ENCODE results near the gene PTPA. TPM values are rescaled to one million over a fixed set of nuclear protein-coding genes. Genes with fewer than 3 reads are reported as not detected.
A peak's percentile ranks its signal among the peaks of the same experiment; 100 is the strongest.

The PTPA gene
- total RNA-seq, 5 donors from 2014 or later (not counting 1 experiment from before 2014, with no cell fraction given), result 51.3 to 71.5 (median 65.5) TPM

DNA sequence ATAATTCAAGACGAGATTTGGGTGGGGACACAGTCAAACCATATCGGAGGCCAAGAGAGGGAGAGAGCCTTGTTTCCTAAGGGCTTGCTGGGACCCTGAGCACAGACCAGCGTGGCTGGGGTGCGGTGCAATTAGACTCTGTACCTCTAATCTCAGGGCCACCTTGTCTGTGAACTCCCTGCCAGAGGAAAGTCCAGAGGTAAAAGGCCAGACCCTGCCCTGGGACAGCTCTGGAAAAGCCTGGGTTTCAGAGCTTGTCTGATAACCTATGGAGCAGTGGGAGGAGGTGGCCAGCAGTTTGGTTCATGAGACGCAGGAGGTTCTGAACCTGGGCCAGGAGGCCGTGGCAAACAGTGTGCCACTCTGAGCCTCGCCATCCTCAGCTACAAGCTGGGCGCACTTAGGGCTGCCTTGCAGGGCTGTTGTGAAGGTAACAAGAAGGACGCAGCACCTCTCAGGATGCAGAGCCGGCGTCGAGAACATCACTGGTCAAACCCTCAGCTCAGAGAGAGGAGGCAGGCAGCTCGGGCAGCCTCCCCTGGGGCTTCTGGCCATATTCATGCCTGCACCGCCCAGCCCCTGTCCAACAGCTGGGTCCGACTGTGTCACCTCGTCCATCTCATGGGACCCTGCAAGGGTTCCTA lies 35.1 kb upstream of the PTPA start:
- no peak overlapping the region for H3K4me3 Mint-ChIP-seq
- ChIA-PET CTCF (no interaction called here), POLR2A (no interaction called here)
- H3K9me3 ChIP-seq, result no peaks in the 10 kb centered on the region
- H3K27ac Mint-ChIP-seq, result no peak overlapping the region
- no peaks in the 10 kb centered on the region for H3K27me3 Mint-ChIP-seq
- 95% methylated on average over 16 of the region's 16 CpGs for WGBS (ENCODE audit: insufficient coverage)
- H3K27me3 ChIP-seq (replicated peaks in 1 of 2; ENCODE audit: control insufficient read depth in 2 of 2, extremely low read depth in 1 of 2, insufficient read depth in 2 of 2, low read length in 1 of 2), result no peaks in the 10 kb centered on the region
- ATAC-seq (replicated peaks in 1 of 4) (no peak), DNase-seq (no peak)
- no peak overlapping the region for H3K4me3 ChIP-seq (ENCODE audit: control insufficient read depth in 1 of 2, extremely low read depth in 1 of 2, low read length in 1 of 2)
- H3K4me1 Mint-ChIP-seq, result peaks cover 23 to 36% (median 36%) of the 10 kb centered on the region in 3 donors
- H3K36me3 ChIP-seq (ENCODE audit: control insufficient read depth in 2 of 2, extremely low read depth in 1 of 2, insufficient read depth in 1 of 2, low read length in 1 of 2), result peaks cover 0 to 3% of the 10 kb centered on the region in 2 donors
- no peaks in the 10 kb centered on the region for H3K9me3 Mint-ChIP-seq
- peaks cover 14 to 40% of the 10 kb centered on the region in 2 experiments for H3K4me1 ChIP-seq (ENCODE audit: control insufficient read depth in 1 of 2, extremely low read depth in 1 of 2, insufficient read depth in 2 of 2, low read length in 2 of 2)
- no peaks in the 10 kb centered on the region for H3K36me3 Mint-ChIP-seq
- no peak overlapping the region for H3K27ac ChIP-seq (ENCODE audit: low read length)

DNA sequence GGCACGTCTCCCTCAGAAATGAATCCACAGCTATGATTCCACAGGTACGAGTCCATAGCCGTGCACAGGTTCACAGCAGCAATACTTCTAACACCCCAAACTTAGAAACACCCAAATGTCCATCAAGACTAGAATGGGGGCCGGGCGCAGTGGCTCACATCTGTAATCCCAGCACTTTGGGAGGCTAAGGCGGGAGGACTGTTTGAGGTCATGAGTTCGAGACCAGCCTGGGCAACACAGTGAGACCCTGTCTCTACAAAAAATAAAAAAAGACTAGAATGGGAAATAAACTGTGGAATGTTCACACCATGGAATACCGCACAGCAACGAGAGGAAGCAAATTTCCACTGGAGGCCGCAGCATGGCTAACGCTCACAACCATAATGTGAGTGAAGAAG lies 34.6 kb upstream of the PTPA start:
- H3K27ac Mint-ChIP-seq, result no peak overlapping the region

DNA sequence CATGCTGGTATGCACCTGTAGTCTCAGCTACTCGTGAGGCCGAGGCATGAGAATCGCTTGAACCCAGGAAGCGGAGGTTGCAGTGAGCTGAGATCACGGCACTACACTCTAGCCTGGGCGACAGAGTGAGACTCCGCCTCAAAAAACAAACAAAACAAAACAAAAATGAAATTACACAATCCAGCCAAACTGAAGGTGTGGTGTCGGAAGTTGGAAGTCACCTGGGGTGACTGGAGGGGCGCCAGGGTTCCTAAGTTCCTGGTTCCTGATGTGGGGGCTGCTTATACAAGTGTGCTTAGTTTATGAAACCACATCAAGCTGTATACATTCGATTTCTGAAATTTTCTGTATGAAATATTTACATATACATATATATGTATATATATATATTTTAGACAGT lies 34.0 kb upstream of the PTPA start:
- Histone ChIP-seq H3K36me3 (ENCODE audit: control insufficient read depth in 2 of 2, extremely low read depth in 1 of 2, insufficient read depth in 1 of 2, low read length in 1 of 2) (no peaks in the 10 kb centered on the region), H3K27ac (ENCODE audit: low read length) (no peak overlapping the region), H3K27me3 (replicated peaks in 1 of 2; ENCODE audit: control insufficient read depth in 2 of 2, extremely low read depth in 1 of 2, insufficient read depth in 2 of 2, low read length in 1 of 2) (no peaks in the 10 kb centered on the region), H3K4me1 (ENCODE audit: control insufficient read depth in 1 of 2, extremely low read depth in 1 of 2, insufficient read depth in 2 of 2, low read length in 2 of 2) (peaks cover 13 to 38% of the 10 kb centered on the region in 2 experiments), H3K4me3 (ENCODE audit: control insufficient read depth in 1 of 2, extremely low read depth in 1 of 2, low read length in 1 of 2) (no peak overlapping the region), H3K9me3 (no peaks in the 10 kb centered on the region)
- Mint-ChIP-seq H3K4me3 (no peak overlapping the region), H3K4me1 (peaks cover 23 to 37% (median 33%) of the 10 kb centered on the region in 3 donors), H3K27me3 (no peaks in the 10 kb centered on the region), H3K9me3 (no peaks in the 10 kb centered on the region), H3K36me3 (no peaks in the 10 kb centered on the region), H3K27ac (no peak overlapping the region)
- POLR2A ChIA-PET, result interaction anchor here in 1 of 2 donors (0.6 kb wide), 1 partner anchor 572 kb away, joined by 7 read pairs; no protein-coding TSS in a partner anchor
- CTCF ChIA-PET, result no interaction called here
- no peak for ATAC-seq (replicated peaks in 1 of 4)
- no peak for DNase-seq
- 80% methylated on average over 3 of the region's 10 CpGs for whole genome bisulfite sequencing (ENCODE audit: insufficient coverage)

More for the DNA sequence above, 34.6 kb upstream of the PTPA start:
- peaks cover 23 to 36% (median 33%) of the 10 kb centered on the region in 3 donors for H3K4me1 Mint-ChIP-seq
- Histone ChIP-seq H3K27me3 (replicated peaks in 1 of 2; ENCODE audit: control insufficient read depth in 2 of 2, extremely low read depth in 1 of 2, insufficient read depth in 2 of 2, low read length in 1 of 2) (no peaks in the 10 kb centered on the region), H3K4me1 (ENCODE audit: control insufficient read depth in 1 of 2, extremely low read depth in 1 of 2, insufficient read depth in 2 of 2, low read length in 2 of 2) (peaks cover 12 to 38% of the 10 kb centered on the region in 2 experiments), H3K4me3 (ENCODE audit: control insufficient read depth in 1 of 2, extremely low read depth in 1 of 2, low read length in 1 of 2) (no peak overlapping the region), H3K36me3 (ENCODE audit: control insufficient read depth in 2 of 2, extremely low read depth in 1 of 2, insufficient read depth in 1 of 2, low read length in 1 of 2) (no peaks in the 10 kb centered on the region), H3K9me3 (no peaks in the 10 kb centered on the region), H3K27ac (ENCODE audit: low read length) (no peak overlapping the region)
- no peak for DNase-seq
- no peaks in the 10 kb centered on the region for H3K36me3 Mint-ChIP-seq
- POLR2A ChIA-PET, result no interaction called here
- no peak overlapping the region for H3K4me3 Mint-ChIP-seq
- no peaks in the 10 kb centered on the region for H3K27me3 Mint-ChIP-seq
- no peak for ATAC-seq (replicated peaks in 1 of 4)
- no peaks in the 10 kb centered on the region for H3K9me3 Mint-ChIP-seq
- CTCF ChIA-PET, result no interaction called here
- 98% methylated on average over 6 of the region's 11 CpGs for WGBS (ENCODE audit: insufficient coverage)

DNA sequence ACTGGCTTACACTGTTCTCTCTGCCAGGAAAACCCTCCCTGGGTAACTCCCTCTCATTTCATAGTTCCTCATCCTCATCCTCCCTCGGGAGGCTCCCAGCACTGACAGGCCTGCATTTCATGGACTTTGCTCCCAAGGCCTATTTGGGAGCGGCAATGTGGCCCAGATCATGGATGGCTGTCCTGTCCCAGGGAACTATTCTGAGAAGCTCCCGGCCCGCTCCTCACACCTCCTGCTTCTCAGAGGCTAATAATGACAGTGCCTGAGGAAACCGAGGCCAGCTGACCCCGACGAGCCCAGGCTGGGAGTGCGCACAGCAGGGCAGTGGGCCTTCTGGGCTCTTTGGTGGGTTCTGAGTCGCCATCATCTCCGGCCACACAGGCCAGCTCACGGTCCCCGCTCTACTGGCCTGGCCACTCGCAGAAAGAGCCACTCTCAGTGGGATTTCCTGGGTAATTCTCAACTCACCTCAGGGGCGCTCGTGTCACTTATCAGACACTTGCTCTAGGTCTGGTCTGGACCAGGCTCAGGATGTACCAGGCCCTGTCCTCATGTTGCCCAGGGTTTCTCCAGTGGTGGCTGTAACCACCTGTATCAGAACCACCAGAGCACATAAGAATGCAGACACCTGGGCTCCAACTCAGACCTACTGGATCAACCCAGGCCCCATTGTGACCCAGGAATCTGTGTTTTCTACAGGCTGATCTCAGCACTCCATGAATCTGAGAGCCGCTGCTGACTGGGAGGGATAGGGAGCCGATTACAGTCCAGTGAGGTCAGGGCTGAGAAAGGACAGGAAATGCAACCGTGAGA lies 32.3 kb upstream of the PTPA start:
- Histone ChIP-seq H3K36me3 (ENCODE audit: control insufficient read depth in 2 of 2, extremely low read depth in 1 of 2, insufficient read depth in 1 of 2, low read length in 1 of 2) (no peaks in the 10 kb centered on the region), H3K9me3 (no peaks in the 10 kb centered on the region), H3K27ac (ENCODE audit: low read length) (no peak overlapping the region), H3K4me1 (ENCODE audit: control insufficient read depth in 1 of 2, extremely low read depth in 1 of 2, insufficient read depth in 2 of 2, low read length in 2 of 2) (peaks cover 13 to 43% of the 10 kb centered on the region in 2 experiments), H3K4me3 (ENCODE audit: control insufficient read depth in 1 of 2, extremely low read depth in 1 of 2, low read length in 1 of 2) (no peak overlapping the region), H3K27me3 (replicated peaks in 1 of 2; ENCODE audit: control insufficient read depth in 2 of 2, extremely low read depth in 1 of 2, insufficient read depth in 2 of 2, low read length in 1 of 2) (no peaks in the 10 kb centered on the region)
- 94% methylated on average over 13 of the region's 18 CpGs for WGBS (ENCODE audit: insufficient coverage)
- POLR2A ChIA-PET, result interaction anchor here in 1 of 2 donors (0.6 kb wide), 1 partner anchor 34 kb away, joined by 3 read pairs; no protein-coding TSS in a partner anchor
- CTCF ChIA-PET, result no interaction called here
- Mint-ChIP-seq H3K36me3 (peaks cover 3% of the 10 kb centered on the region), H3K27ac (peak overlapping the region in 1 of 2 donors; percentile 34), H3K4me3 (peak overlapping the region; percentile 36 to 94 (median 55)), H3K27me3 (no peaks in the 10 kb centered on the region), H3K4me1 (peaks cover 18 to 38% (median 32%) of the 10 kb centered on the region in 3 donors), H3K9me3 (no peaks in the 10 kb centered on the region)
- ATAC-seq (replicated peaks in 1 of 4), result no peak
- DNase-seq, result no peak

DNA sequence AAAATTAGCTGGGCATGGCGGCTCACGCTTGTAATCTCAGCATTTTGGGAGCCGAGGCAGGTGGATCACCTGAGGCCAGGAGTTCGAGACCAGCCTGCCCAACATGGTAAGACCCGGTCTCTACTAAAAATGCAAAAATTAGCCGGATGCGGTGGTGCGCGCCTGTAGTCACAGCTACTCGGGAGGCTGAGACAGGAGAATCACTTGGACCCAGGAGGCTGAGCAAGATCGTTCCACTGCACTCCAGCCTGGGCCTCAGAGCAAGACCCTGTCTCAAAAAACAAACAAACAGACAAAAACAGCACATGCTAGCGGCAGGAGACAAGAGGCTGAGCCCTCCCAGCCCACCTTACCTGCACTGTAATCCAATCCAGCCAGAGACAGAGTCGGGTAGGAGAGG lies 31.4 kb upstream of the PTPA start:
- Mint-ChIP-seq H3K4me1 (peaks cover 18 to 32% (median 31%) of the 10 kb centered on the region in 3 donors), H3K36me3 (peaks cover 3% of the 10 kb centered on the region), H3K27me3 (no peaks in the 10 kb centered on the region), H3K9me3 (no peaks in the 10 kb centered on the region), H3K27ac (peak overlapping the region; percentile 23 to 55), H3K4me3 (peak overlapping the region; percentile 85 to 94 (median 88))
- H3K27ac ChIP-seq (ENCODE audit: low read length), result no peak overlapping the region
- ChIA-PET POLR2A (interaction anchor here in 1 of 2 donors (0.6 kb wide), 1 partner anchor 33 kb away, joined by 5 read pairs; no protein-coding TSS in a partner anchor), CTCF (no interaction called here)
- DNase-seq (no peak), ATAC-seq (replicated peaks in 1 of 4) (no peak)
- H3K9me3 ChIP-seq, result no peaks in the 10 kb centered on the region
- H3K4me1 ChIP-seq (ENCODE audit: control insufficient read depth in 1 of 2, extremely low read depth in 1 of 2, insufficient read depth in 2 of 2, low read length in 2 of 2), result peaks cover 11 to 42% of the 10 kb centered on the region in 2 experiments
- no peak overlapping the region for H3K4me3 ChIP-seq (ENCODE audit: control insufficient read depth in 1 of 2, extremely low read depth in 1 of 2, low read length in 1 of 2)
- 98% methylated on average over 10 of the region's 13 CpGs for WGBS (ENCODE audit: insufficient coverage)
- H3K27me3 ChIP-seq (replicated peaks in 1 of 2; ENCODE audit: control insufficient read depth in 2 of 2, extremely low read depth in 1 of 2, insufficient read depth in 2 of 2, low read length in 1 of 2), result no peaks in the 10 kb centered on the region
- H3K36me3 ChIP-seq (ENCODE audit: control insufficient read depth in 2 of 2, extremely low read depth in 1 of 2, insufficient read depth in 1 of 2, low read length in 1 of 2), result peaks cover under 1 to 3% of the 10 kb centered on the region in 2 donors

DNA sequence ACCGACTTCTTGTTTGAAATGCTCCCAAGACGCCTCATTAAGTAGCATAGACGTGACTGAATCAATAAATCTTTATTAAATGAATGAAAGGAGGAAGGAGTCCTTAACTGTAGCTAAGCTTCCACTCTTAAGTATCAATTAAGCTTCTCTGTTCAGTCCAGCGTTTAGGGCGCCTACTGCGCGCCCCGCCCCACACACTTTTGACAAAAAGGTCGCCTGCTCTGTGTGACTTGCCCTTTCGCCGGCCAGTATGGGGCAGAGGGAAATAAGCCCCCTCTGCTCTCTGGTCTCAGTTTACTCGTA lies 31.0 kb upstream of the PTPA start:
- CTCF ChIA-PET, result no interaction called here
- 3% methylated on average over 8 of the region's 12 CpGs for WGBS (ENCODE audit: insufficient coverage)
- DNase-seq, result peak in 1 of 35 experiments; percentile 10

More for the DNA sequence above, 31.0 kb upstream of the PTPA start:
- H3K9me3 ChIP-seq, result no peaks in the 10 kb centered on the region
- H3K4me1 ChIP-seq (ENCODE audit: control insufficient read depth in 1 of 2, extremely low read depth in 1 of 2, insufficient read depth in 2 of 2, low read length in 2 of 2), result peaks cover 11 to 42% of the 10 kb centered on the region in 2 experiments
- POLR2A ChIA-PET, result interaction anchor here (0.6 to 0.9 kb wide), 4 partner anchors 32 to 1168 kb away, joined by 3 to 10 read pairs (median 6); no protein-coding TSS in a partner anchor
- Mint-ChIP-seq H3K4me1 (peaks cover 18 to 34% (median 31%) of the 10 kb centered on the region in 3 donors), H3K27me3 (no peaks in the 10 kb centered on the region), H3K36me3 (peaks cover 3% of the 10 kb centered on the region), H3K9me3 (no peaks in the 10 kb centered on the region), H3K4me3 (peak overlapping the region; percentile 85 to 94 (median 88)), H3K27ac (peak overlapping the region; percentile 55 to 75)
- peaks cover 4 to 7% of the 10 kb centered on the region in 2 donors for H3K36me3 ChIP-seq (ENCODE audit: control insufficient read depth in 2 of 2, extremely low read depth in 1 of 2, insufficient read depth in 1 of 2, low read length in 1 of 2)
- peak overlapping the region; percentile 39 for H3K27ac ChIP-seq (ENCODE audit: low read length)
- ATAC-seq (replicated peaks in 1 of 4), result no peak
- peak overlapping the region; percentile 71 to 88 for H3K4me3 ChIP-seq (ENCODE audit: control insufficient read depth in 1 of 2, extremely low read depth in 1 of 2, low read length in 1 of 2)
- no peaks in the 10 kb centered on the region for H3K27me3 ChIP-seq (replicated peaks in 1 of 2; ENCODE audit: control insufficient read depth in 2 of 2, extremely low read depth in 1 of 2, insufficient read depth in 2 of 2, low read length in 1 of 2)
